ENCODE measurements around the gene COPG1. TPM values are rescaled to one million over a fixed set of nuclear protein-coding genes. Genes with fewer than 3 reads are reported as not detected.

COPG1 gene
- total and polyA plus RNA-seq, 9 of the 15 experiments (the other 6 are each of a cell fraction or from before 2014, with no cell fraction given): 40.3 to 105 (median 62.4) TPM

DNA sequence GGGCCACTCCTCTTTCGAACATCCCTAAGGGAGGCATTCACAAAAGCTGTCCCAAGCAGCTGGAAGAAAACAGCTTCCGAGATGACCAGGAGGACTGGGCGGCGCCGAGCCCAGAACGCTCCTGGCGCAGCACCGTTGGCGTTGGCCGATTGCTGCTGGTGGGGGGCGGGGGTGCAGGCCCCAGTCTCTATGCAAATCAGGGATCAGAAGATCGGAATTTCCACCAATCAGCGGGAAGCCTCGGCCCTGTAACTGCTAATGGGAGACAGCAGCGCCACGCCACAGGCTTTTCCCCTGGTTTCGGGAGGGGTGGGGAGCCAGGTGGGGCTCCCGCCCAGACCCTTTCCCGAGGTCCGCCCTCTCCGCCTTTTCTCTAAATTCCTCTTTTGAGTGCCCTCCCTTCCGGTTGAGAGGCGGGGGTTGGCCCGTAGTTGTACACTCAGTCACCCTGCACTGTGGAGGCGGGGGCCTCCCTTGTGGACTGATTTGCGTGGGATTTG, 56.2 kb downstream of the COPG1 start (continued):
- TF ChIP-seq, protein P1, sequence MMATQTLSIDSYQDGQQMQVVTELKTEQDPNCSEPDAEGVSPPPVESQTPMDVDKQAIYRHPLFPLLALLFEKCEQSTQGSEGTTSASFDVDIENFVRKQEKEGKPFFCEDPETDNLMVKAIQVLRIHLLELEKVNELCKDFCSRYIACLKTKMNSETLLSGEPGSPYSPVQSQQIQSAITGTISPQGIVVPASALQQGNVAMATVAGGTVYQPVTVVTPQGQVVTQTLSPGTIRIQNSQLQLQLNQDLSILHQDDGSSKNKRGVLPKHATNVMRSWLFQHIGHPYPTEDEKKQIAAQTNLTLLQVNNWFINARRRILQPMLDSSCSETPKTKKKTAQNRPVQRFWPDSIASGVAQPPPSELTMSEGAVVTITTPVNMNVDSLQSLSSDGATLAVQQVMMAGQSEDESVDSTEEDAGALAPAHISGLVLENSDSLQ (IDR thresholded peaks at IDR 0.05): 0 out of 2 replicates have a peak, but pooled peaks have one; percentile 27
- TF ChIP-seq NFYB (IDR thresholded peaks at IDR 0.05; ENCODE audit: extremely low read depth, insufficient read length): peak; percentile 65
- no peak for TF ChIP-seq ESRRA (IDR thresholded peaks at IDR 0.05; ENCODE audit: borderline replicate concordance, low read depth)
- TF ChIP-seq FOXM1 (IDR thresholded peaks at IDR 0.05; ENCODE audit: low read depth): 0 out of 2 replicates have a peak, but pooled peaks have one; percentile 9
- no peak for TF ChIP-seq FOXM1 (CRISPR knock-in tag; IDR thresholded peaks at IDR 0.05; ENCODE audit: low read depth)
- no peak for TF ChIP-seq ZNF717 (CRISPR knock-in tag; IDR thresholded peaks at IDR 0.05)
- no peak for TF ChIP-seq TCFL5 (CRISPR knock-in tag; conservative IDR thresholded peaks at IDR 0.05)
- no peak for TF ChIP-seq SRSF7 (optimal IDR thresholded peaks at IDR 0.05; ENCODE audit: low read depth, low read length)
- TF ChIP-seq CREM (IDR thresholded peaks at IDR 0.05; ENCODE audit: low read depth): 0 out of 2 replicates have a peak, but pooled peaks have one; percentile 16
- peak; percentile 69; the same call in 1 of the 2 replicates for TF ChIP-seq CC2D1A (IDR thresholded peaks at IDR 0.05)
- TF ChIP-seq, protein P2, sequence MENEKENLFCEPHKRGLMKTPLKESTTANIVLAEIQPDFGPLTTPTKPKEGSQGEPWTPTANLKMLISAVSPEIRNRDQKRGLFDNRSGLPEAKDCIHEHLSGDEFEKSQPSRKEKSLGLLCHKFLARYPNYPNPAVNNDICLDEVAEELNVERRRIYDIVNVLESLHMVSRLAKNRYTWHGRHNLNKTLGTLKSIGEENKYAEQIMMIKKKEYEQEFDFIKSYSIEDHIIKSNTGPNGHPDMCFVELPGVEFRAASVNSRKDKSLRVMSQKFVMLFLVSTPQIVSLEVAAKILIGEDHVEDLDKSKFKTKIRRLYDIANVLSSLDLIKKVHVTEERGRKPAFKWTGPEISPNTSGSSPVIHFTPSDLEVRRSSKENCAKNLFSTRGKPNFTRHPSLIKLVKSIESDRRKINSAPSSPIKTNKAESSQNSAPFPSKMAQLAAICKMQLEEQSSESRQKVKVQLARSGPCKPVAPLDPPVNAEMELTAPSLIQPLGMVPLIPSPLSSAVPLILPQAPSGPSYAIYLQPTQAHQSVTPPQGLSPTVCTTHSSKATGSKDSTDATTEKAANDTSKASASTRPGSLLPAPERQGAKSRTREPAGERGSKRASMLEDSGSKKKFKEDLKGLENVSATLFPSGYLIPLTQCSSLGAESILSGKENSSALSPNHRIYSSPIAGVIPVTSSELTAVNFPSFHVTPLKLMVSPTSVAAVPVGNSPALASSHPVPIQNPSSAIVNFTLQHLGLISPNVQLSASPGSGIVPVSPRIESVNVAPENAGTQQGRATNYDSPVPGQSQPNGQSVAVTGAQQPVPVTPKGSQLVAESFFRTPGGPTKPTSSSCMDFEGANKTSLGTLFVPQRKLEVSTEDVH (IDR thresholded peaks at IDR 0.05; ENCODE audit: low read depth, partially characterized antibody): no peak
- TF ChIP-seq CBX8 (IDR thresholded peaks at IDR 0.05; ENCODE audit: borderline replicate concordance, extremely low read depth, low read depth, low read length, poor library complexity, severe bottlenecking): no peak
- TF ChIP-seq CXXC5 (CRISPR knock-in tag; IDR thresholded peaks at IDR 0.05): peak; percentile 61
- TF ChIP-seq, protein P3, sequence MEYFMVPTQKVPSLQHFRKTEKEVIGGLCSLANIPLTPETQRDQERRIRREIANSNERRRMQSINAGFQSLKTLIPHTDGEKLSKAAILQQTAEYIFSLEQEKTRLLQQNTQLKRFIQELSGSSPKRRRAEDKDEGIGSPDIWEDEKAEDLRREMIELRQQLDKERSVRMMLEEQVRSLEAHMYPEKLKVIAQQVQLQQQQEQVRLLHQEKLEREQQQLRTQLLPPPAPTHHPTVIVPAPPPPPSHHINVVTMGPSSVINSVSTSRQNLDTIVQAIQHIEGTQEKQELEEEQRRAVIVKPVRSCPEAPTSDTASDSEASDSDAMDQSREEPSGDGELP (CRISPR knock-in tag; IDR thresholded peaks at IDR 0.05; ENCODE audit: borderline replicate concordance): peak; percentile 63; the same call in 1 of the 2 replicates
- TF ChIP-seq ZNF41 (CRISPR knock-in tag; conservative IDR thresholded peaks at IDR 0.05): no peak
- no peak for TF ChIP-seq BRF1 (IDR thresholded peaks at IDR 0.05; ENCODE audit: borderline replicate concordance, extremely low read depth, insufficient read length)
- TF ChIP-seq ZNF785 (CRISPR knock-in tag; IDR thresholded peaks at IDR 0.05): no peak
- TF ChIP-seq, protein P4, sequence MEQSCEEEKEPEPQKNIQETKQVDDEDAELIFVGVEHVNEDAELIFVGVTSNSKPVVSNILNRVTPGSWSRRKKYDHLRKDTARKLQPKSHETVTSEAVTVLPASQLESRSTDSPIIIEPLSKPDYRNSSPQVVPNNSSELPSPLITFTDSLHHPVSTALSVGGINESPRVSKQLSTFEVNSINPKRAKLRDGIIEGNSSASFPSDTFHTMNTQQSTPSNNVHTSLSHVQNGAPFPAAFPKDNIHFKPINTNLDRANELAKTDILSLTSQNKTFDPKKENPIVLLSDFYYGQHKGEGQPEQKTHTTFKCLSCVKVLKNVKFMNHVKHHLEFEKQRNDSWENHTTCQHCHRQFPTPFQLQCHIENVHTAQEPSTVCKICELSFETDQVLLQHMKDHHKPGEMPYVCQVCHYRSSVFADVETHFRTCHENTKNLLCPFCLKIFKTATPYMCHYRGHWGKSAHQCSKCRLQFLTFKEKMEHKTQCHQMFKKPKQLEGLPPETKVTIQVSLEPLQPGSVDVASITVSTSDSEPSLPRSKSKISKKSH (CRISPR knock-in tag; IDR thresholded peaks at IDR 0.05): no peak
- TF ChIP-seq, protein P5, sequence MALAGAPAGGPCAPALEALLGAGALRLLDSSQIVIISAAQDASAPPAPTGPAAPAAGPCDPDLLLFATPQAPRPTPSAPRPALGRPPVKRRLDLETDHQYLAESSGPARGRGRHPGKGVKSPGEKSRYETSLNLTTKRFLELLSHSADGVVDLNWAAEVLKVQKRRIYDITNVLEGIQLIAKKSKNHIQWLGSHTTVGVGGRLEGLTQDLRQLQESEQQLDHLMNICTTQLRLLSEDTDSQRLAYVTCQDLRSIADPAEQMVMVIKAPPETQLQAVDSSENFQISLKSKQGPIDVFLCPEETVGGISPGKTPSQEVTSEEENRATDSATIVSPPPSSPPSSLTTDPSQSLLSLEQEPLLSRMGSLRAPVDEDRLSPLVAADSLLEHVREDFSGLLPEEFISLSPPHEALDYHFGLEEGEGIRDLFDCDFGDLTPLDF (CRISPR knock-in tag; IDR thresholded peaks at IDR 0.05): no peak
- no peak for TF ChIP-seq ZNF121 (CRISPR knock-in tag; conservative IDR thresholded peaks at IDR 0.05)
- no peak for TF ChIP-seq TFAM (CRISPR knock-in tag; conservative IDR thresholded peaks at IDR 0.05)
- no peak for TF ChIP-seq ZNF174 (CRISPR knock-in tag; IDR thresholded peaks at IDR 0.05)

All from K562 (cell line).